PC-3 (cell line): ENCODE results near the gene TBL3. TPM values are rescaled to one million over a fixed set of nuclear protein-coding genes. Genes with fewer than 3 reads are reported as not detected.

Source experiments
- ATAC-seq: fragments of 200-7000 bp; cut with Tn5 transposase; 2 replicates; pipeline ENCODE4 v1.9.1; 2020; ENCODE audit warnings: mild to moderate bottlenecking, moderate library complexity
- BruUV-seq: library from RNA; stranded (reverse); fragments of 400-500 nt; replicated peaks from 2 replicates; lab custom pipeline; 2021; lab: Mats Ljungman, UMichigan
- CTCF ChIA-PET: fragments of 300-600 bp; sonication (Branson Sonifier 250); formaldehyde crosslinking; loops from one replicate; lab custom pipeline; 2022; ENCODE audit warnings: antibody characterized with exemption; lab: Charles Lee
- POLR2A ChIA-PET: fragments of 300-600 bp; sonication (Branson Sonifier 250); formaldehyde crosslinking; loops from one replicate; lab custom pipeline; 2022; ENCODE audit warnings: antibody characterized with exemption; ENCODE audit not compliant: unreplicated experiment; lab: Charles Lee
- DNase-seq: peaks from one replicate; pipeline ENCODE4 v3.0.0-alpha.2; 2015
- H2AFZ ChIP-seq: fragments of 300-600 bp; sonication (generic); 2 replicates; pipeline ENCODE4 v1.6.0; 2016; ENCODE audit warnings: antibody characterized with exemption, low read length
- H3F3A ChIP-seq: fragments of 300-600 bp; sonication (generic); one replicate; pipeline ENCODE4 v1.6.0; 2017; ENCODE audit warnings: antibody characterized with exemption, low read length, control low read depth, mild to moderate bottlenecking; ENCODE audit not compliant: unreplicated experiment
- H3K27ac ChIP-seq: fragments of 300-600 bp; sonication (generic); 2 replicates; pipeline ENCODE4 v1.5.1; 2016; ENCODE audit warnings: mild to moderate bottlenecking, low read length
- H3K27me3 ChIP-seq: fragments of 300-600 bp; sonication (generic); 2 replicates; pipeline ENCODE4 v1.6.1; 2016; ENCODE audit warnings: low read length, mixed read lengths
- H3K36me3 ChIP-seq: fragments of 300-600 bp; sonication (generic); 2 replicates; pipeline ENCODE4 v1.6.1; 2016; ENCODE audit warnings: low read depth, mixed run types, low read length, mixed read lengths
- H3K4me1 ChIP-seq: fragments of 300-600 bp; sonication (generic); 2 replicates; pipeline ENCODE4 v1.5.1; 2016; ENCODE audit warnings: low read length; ENCODE audit not compliant: insufficient read depth
- H3K4me2 ChIP-seq: fragments of 300-600 bp; sonication (generic); 2 replicates; pipeline ENCODE4 v1.6.0; 2016; ENCODE audit warnings: low read length
- H3K4me3 ChIP-seq: fragments of 300-600 bp; sonication (generic); 2 replicates; pipeline ENCODE4 v1.5.1; 2016; ENCODE audit warnings: mild to moderate bottlenecking, low read length, mixed read lengths
- H3K79me2 ChIP-seq: fragments of 300-600 bp; sonication (generic); 2 replicates; pipeline ENCODE4 v1.6.1; 2017; ENCODE audit warnings: low read length, mixed read lengths
- H3K9ac ChIP-seq: fragments of 300-600 bp; sonication (generic); 2 replicates; pipeline ENCODE4 v1.6.0; 2016; ENCODE audit warnings: mild to moderate bottlenecking, low read length
- H3K9me2 ChIP-seq: fragments of 300-600 bp; sonication (generic); replicated peaks from 2 replicates; pipeline ENCODE4 v1.6.1; 2016; ENCODE audit warnings: mixed run types, low read length, mixed read lengths
- H3K9me3 ChIP-seq: fragments of 300-600 bp; sonication (generic); 2 replicates; pipeline ENCODE4 v1.6.1; 2016; ENCODE audit warnings: low read length, mixed read lengths
- H4K20me1 ChIP-seq: fragments of 300-600 bp; sonication (generic); 2 replicates; pipeline ENCODE4 v1.6.1; 2016; ENCODE audit warnings: low read length, mixed read lengths
- CTCF ChIP-seq: fragments of 300-600 bp; sonication (generic); conservative IDR thresholded peaks from 2 replicates; pipeline ENCODE4 v1.5.1; 2017; ENCODE audit warnings: antibody characterized with exemption, low read depth, mild to moderate bottlenecking, low read length
- EZH2 ChIP-seq: fragments of 300-600 bp; sonication (generic); IDR thresholded peaks from one replicate; pipeline ENCODE4 v1.6.1; 2017; ENCODE audit warnings: antibody characterized with exemption, mild to moderate bottlenecking, low read length; ENCODE audit not compliant: unreplicated experiment
- EZH2phosphoT487 ChIP-seq: fragments of 300-600 bp; sonication (generic); IDR thresholded peaks from 2 replicates; pipeline ENCODE4 v1.6.1; 2018; ENCODE audit warnings: mild to moderate bottlenecking, antibody characterized with exemption, low read length, borderline replicate concordance
- intact Hi-C: fragments of 100-400 bp; cut with micrococcal nuclease; formaldehyde crosslinking; loops from 2 replicates; pipeline ENCODE4 v1.9.0; 2023
- total RNA-seq: library from RNA; depleted of rRNA; stranded (reverse); fragments of >200 nt; gene quantifications from 2 replicates; pipeline ENCODE4 v1.2.3, GENCODE V29; 2014

Gene TBL3
- total RNA-seq, 1 experiment from 2014 or later, result 71.5 TPM

- Histone ChIP-seq H3F3A (no peaks in the 10 kb centered on the region), H3K4me2 (no peak overlapping the region), H3K27me3 (no peaks in the 10 kb centered on the region), H3K4me1 (peaks cover 18% of the 10 kb centered on the region), H3K4me3 (no peak overlapping the region), H3K9me3 (no peaks in the 10 kb centered on the region), H2AFZ (no peak overlapping the region), H3K79me2 (peaks cover 21% of the 10 kb centered on the region), H3K9me2 (no peaks in the 10 kb centered on the region), H4K20me1 (no peaks in the 10 kb centered on the region), H3K36me3 (no peaks in the 10 kb centered on the region), H3K9ac (no peak overlapping the region), H3K27ac (no peak overlapping the region)
- ChIA-PET POLR2A (no interaction called here), CTCF (no interaction called here)
- TF ChIP-seq EZH2phosphoT487, result no peak
- no peak for TF ChIP-seq CTCF
- no peak for TF ChIP-seq EZH2
- no peak for ATAC-seq
- intact Hi-C loops, result no loop called here
- DNase-seq, result no peak
- BruUV-seq, result no TSS peak
Observed at GRCh38 chr16:1975432-1976215, 3.8 kb downstream of the TBL3 start.

- H3K27me3 ChIP-seq, result no peaks in the 10 kb centered on the region
- no peak overlapping the region for H2AFZ ChIP-seq
- H3K27ac ChIP-seq, result no peak overlapping the region
- ChIA-PET POLR2A (no interaction called here), CTCF (no interaction called here)
- no peaks in the 10 kb centered on the region for H3K9me2 ChIP-seq
- peaks cover 21% of the 10 kb centered on the region for H3K79me2 ChIP-seq
- no peak overlapping the region for H3K4me2 ChIP-seq
- ATAC-seq (no peak), DNase-seq (no peak)
- intact Hi-C loops, result no loop called here
- H3K36me3 ChIP-seq, result no peaks in the 10 kb centered on the region
- no peaks in the 10 kb centered on the region for H3K9me3 ChIP-seq
- H3F3A ChIP-seq, result no peaks in the 10 kb centered on the region
- no peak overlapping the region for H3K9ac ChIP-seq
- TF ChIP-seq EZH2phosphoT487 (no peak), CTCF (no peak), EZH2 (no peak)
- H3K4me1 ChIP-seq, result peaks cover 20% of the 10 kb centered on the region
- BruUV-seq, result no TSS peak
- H3K4me3 ChIP-seq, result no peak overlapping the region
- H4K20me1 ChIP-seq, result no peaks in the 10 kb centered on the region
Observed at GRCh38 chr16:1976216-1976520, 4.3 kb downstream of the TBL3 start.
